GM12864 (cell line): ENCODE data around the gene NOX1.

ENCODE experiments used
- DNase-seq: peaks from one replicate; pipeline ENCODE4 v3.0.0-alpha.2; 2011; ENCODE audit warnings: low read depth
- H3K4me3 ChIP-seq: 2 replicates; pipeline ENCODE4 v1.5.1; 2011; ENCODE audit warnings: mild to moderate bottlenecking, low read depth, low read length, control low read depth
- CTCF ChIP-seq: IDR thresholded peaks from 2 replicates; pipeline ENCODE4 v1.5.1; 2011; ENCODE audit warnings: low read depth, mild to moderate bottlenecking, moderate library complexity, low read length, control low read depth, inconsistent platforms; ENCODE audit errors: missing control alignments

Gene NOX1

GRCh38 chrX:100874325-100874724 lies at the start of gene NOX1:
TSS of gene NOX1 (minus strand) at chrX:100874359. CDS start at chrX:100874139, 220 bp downstream.
- no peak within 1 kb of the TSS for H3K4me3 ChIP-seq
- no peak for DNase-seq
- no peak for TF ChIP-seq CTCF

GRCh38 chrX:100915562-100915961 lies 41.4 kb upstream of the NOX1 start:
- no peak overlapping the region for H3K4me3 ChIP-seq
- no peak for TF ChIP-seq CTCF
- DNase-seq, result no peak

GRCh38 chrX:100913111-100913510 lies 39.0 kb upstream of the NOX1 start:
- no peak for TF ChIP-seq CTCF
- no peak for DNase-seq
- no peak overlapping the region for H3K4me3 ChIP-seq

GRCh38 chrX:100911731-100912130 lies 37.6 kb upstream of the NOX1 start:
- no peak for DNase-seq
- H3K4me3 ChIP-seq, result no peak overlapping the region
- no peak for TF ChIP-seq CTCF

- no peak for DNase-seq
- TF ChIP-seq CTCF, result no peak
- H3K4me3 ChIP-seq, result no peak overlapping the region
Measured at GRCh38 chrX:100905620-100906019, 31.5 kb upstream of the NOX1 start.

GRCh38 chrX:100904433-100904832 lies 30.3 kb upstream of the NOX1 start:
- no peak for TF ChIP-seq CTCF
- no peak for DNase-seq
- no peak overlapping the region for H3K4me3 ChIP-seq

- no peak overlapping the region for H3K4me3 ChIP-seq
- peak; percentile 10 for DNase-seq
- TF ChIP-seq CTCF, result peak; percentile 46
Measured at GRCh38 chrX:100895365-100896075, 21.4 kb upstream of the NOX1 start.
